OCI-LY1 (cell line): Measurements from ENCODE around the gene LRRFIP1.

Experiments used
- EZH2 ChIP-seq: fragments of 200-600 bp; sonication (generic), shearing (Covaris generic); IDR thresholded peaks from 2 replicates; pipeline ENCODE4 v1.8.0; 2017; ENCODE audit warnings: borderline replicate concordance, mixed run types, mild to moderate bottlenecking, antibody characterized with exemption, low read length, moderate library complexity, mixed read lengths
- TF ChIP-seq, protein P1 (sequence below): fragments of 200-600 bp; sonication (generic), shearing (Covaris generic); IDR thresholded peaks from 2 replicates; pipeline ENCODE4 v1.5.1; 2017; ENCODE audit warnings: mild to moderate bottlenecking, antibody characterized with exemption, low read length, moderate library complexity, mixed read lengths

GRCh38 chr2:237735798-237736197 is 108.4 kb downstream of the LRRFIP1 start:
- no peak for TF ChIP-seq EZH2
- TF ChIP-seq, protein P1, sequence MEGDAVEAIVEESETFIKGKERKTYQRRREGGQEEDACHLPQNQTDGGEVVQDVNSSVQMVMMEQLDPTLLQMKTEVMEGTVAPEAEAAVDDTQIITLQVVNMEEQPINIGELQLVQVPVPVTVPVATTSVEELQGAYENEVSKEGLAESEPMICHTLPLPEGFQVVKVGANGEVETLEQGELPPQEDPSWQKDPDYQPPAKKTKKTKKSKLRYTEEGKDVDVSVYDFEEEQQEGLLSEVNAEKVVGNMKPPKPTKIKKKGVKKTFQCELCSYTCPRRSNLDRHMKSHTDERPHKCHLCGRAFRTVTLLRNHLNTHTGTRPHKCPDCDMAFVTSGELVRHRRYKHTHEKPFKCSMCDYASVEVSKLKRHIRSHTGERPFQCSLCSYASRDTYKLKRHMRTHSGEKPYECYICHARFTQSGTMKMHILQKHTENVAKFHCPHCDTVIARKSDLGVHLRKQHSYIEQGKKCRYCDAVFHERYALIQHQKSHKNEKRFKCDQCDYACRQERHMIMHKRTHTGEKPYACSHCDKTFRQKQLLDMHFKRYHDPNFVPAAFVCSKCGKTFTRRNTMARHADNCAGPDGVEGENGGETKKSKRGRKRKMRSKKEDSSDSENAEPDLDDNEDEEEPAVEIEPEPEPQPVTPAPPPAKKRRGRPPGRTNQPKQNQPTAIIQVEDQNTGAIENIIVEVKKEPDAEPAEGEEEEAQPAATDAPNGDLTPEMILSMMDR: no peak
